HG02571 (cell line): ENCODE measurements around the gene NKG7.

Experiments
- ATAC-seq: cut with Tn5 transposase; IDR thresholded peaks from one replicate; pipeline ENCODE4 v1.9.1; 2021; ENCODE audit warnings: mild to moderate bottlenecking, moderate library complexity; ENCODE audit not compliant: unreplicated experiment

Gene NKG7

GRCh38 chr19:51364200-51365106 lies 8.0 kb downstream of the NKG7 start:
- ATAC-seq, result no peak

GRCh38 chr19:51361239-51361638 lies 11.2 kb downstream of the NKG7 start:
- ATAC-seq, result no peak

- ATAC-seq, result no peak
These were observed 13.2 kb downstream of the NKG7 start for GRCh38 chr19:51359294-51359693.

GRCh38 chr19:51357952-51358351 lies 14.5 kb downstream of the NKG7 start:
- no peak for ATAC-seq

GRCh38 chr19:51356159-51356801 lies 16.2 kb downstream of the NKG7 start:
- no peak for ATAC-seq

GRCh38 chr19:51354742-51355148 lies 17.7 kb downstream of the NKG7 start:
- no peak for ATAC-seq

- no peak for ATAC-seq
These were observed 18.2 kb downstream of the NKG7 start for GRCh38 chr19:51354103-51354741.

GRCh38 chr19:51352783-51353360 lies 19.6 kb downstream of the NKG7 start:
- no peak for ATAC-seq

GRCh38 chr19:51351266-51351990 lies 21.0 kb downstream of the NKG7 start:
- no peak for ATAC-seq

- ATAC-seq, result no peak
These were observed 25.1 kb downstream of the NKG7 start for GRCh38 chr19:51347209-51347928.

- no peak for ATAC-seq
These were observed 25.7 kb downstream of the NKG7 start for GRCh38 chr19:51346742-51347141.

GRCh38 chr19:51345076-51345620 lies 27.3 kb downstream of the NKG7 start:
- ATAC-seq, result no peak

- ATAC-seq, result no peak
These were observed 29.6 kb downstream of the NKG7 start for GRCh38 chr19:51342631-51343569.

GRCh38 chr19:51341976-51342580 lies 30.4 kb downstream of the NKG7 start, which contains the start of gene VSIG10L:
VSIG10L (minus strand) TSS chr19:51342139; CDS start chr19:51342124, 15 bp downstream.
- no peak for ATAC-seq

- ATAC-seq, result no peak
These were observed 31.4 kb downstream of the NKG7 start for GRCh38 chr19:51341066-51341465.

- peak; percentile 43 for ATAC-seq
These were observed 32.5 kb downstream of the NKG7 start for GRCh38 chr19:51339687-51340656.

- ATAC-seq, result no peak
These were observed 33.2 kb downstream of the NKG7 start for GRCh38 chr19:51339313-51339686.
